K562 (cell line): ENCODE data around the gene PRKCB. TPM values are rescaled to one million over a fixed set of nuclear protein-coding genes. Genes with fewer than 3 reads are reported as not detected.
A peak's percentile ranks its signal among the peaks of the same experiment; 100 is the strongest.

Experiments used
- ATF7 ChIP-seq: fragments of 450-650 bp; IDR thresholded peaks from 2 replicates; pipeline ENCODE4 v1.7.1; 2014; ENCODE audit warnings: mild to moderate bottlenecking, moderate library complexity
- BCLAF1 ChIP-seq, 2 experiments: fragments of 450-650 bp in 1 of 2; IDR thresholded peaks; 2 replicates each; pipeline ENCODE4 v1.6.1; 2011 to 2017; ENCODE audit warnings: low read depth in 2 of 2, antibody characterized with exemption in 1 of 2, borderline replicate concordance in 1 of 2, low read length in 1 of 2, mild to moderate bottlenecking in 1 of 2, mixed read lengths in 1 of 2; ENCODE audit not compliant: control insufficient read depth in 1 of 2
- CEBPB ChIP-seq: fragments of 450-650 bp; IDR thresholded peaks from 2 replicates; pipeline ENCODE4 v1.6.1; 2016; ENCODE audit warnings: missing genetic modification characterization, missing compliant biosample characterization
- E2F3 ChIP-seq: fragments of 250-450 bp; sonication (Bioruptor Pico); IDR thresholded peaks from 2 replicates; pipeline ENCODE4 v1.4.0; 2020; ENCODE audit warnings: mild to moderate bottlenecking
- FOXM1 ChIP-seq, 2 experiments: fragments of 450-650 bp in 1 of 2; sonication (generic) in 1 of 2; formaldehyde crosslinking in 1 of 2; IDR thresholded peaks; 2 replicates each; pipeline versions ENCODE4 v1.6.1 to v1.9.0; 2017 to 2022; ENCODE audit warnings: low read depth in 2 of 2, mild to moderate bottlenecking in 2 of 2, missing genetic modification reagents in 1 of 2, moderate library complexity in 1 of 2
- GTF2B ChIP-seq: IDR thresholded peaks from 2 replicates; pipeline ENCODE4 v1.6.1; 2011; ENCODE audit not compliant: insufficient read length; ENCODE audit errors: extremely low read depth
- HDAC2 ChIP-seq: fragments of 450-650 bp; IDR thresholded peaks from 2 replicates; pipeline ENCODE4 v1.6.1; 2016; ENCODE audit warnings: mild to moderate bottlenecking
- HDGF ChIP-seq: fragments of 450-650 bp; IDR thresholded peaks from 2 replicates; pipeline ENCODE4 v1.6.1; 2016
- TSC22D4 ChIP-seq: fragments of 450-650 bp; IDR thresholded peaks from 2 replicates; pipeline ENCODE4 v1.6.1; 2016; ENCODE audit warnings: missing genetic modification characterization, missing biosample characterization, control low read depth
- polyA plus RNA-seq, 8 experiments: library from polyadenylated mRNA; depleted of rRNA in 4 of 8; stranded (reverse) in 5 of 8; unstranded in 3 of 8; fragments of >200 nt; fragmentation: Nextera tagmentation in 2 of 8; fragmentation: Illumina TruSeq in 1 of 8; extraction: Ambion mirVana in 2 of 8; extraction: Trizol in 1 of 8; gene quantifications; 2 replicates each; pipeline versions ENCODE4 v1.2.1 to v1.2.3, GENCODE V29; 2011 to 2014; ENCODE audit warnings: inconsistent platforms in 1 of 8, missing spikeins in 1 of 8
- total RNA-seq, 7 experiments: library from RNA; depleted of rRNA in 6 of 7; stranded (reverse); fragments of >200 nt in 6 of 7; fragmentation: Illumina TruSeq in 2 of 7; extraction: Trizol in 2 of 7; gene quantifications; 2 replicates each; pipeline versions ENCODE4 v1.2.1 to v1.2.3, GENCODE V29; 2011 to 2021; ENCODE audit warnings: low replicate concordance in 1 of 7
- TF ChIP-seq, protein P1 (sequence below), 2 experiments: IDR thresholded peaks; 2 replicates each; pipeline ENCODE4 v1.6.1; 2012; ENCODE audit warnings: improper control_type of control experiment in 2 of 2, low read depth in 2 of 2, low read length in 2 of 2, borderline replicate concordance in 1 of 2
- TF ChIP-seq, protein P2 (sequence below): sonication (generic); formaldehyde crosslinking; IDR thresholded peaks from 2 replicates; pipeline ENCODE4 v1.8.0; 2022; ENCODE audit warnings: mild to moderate bottlenecking, low read depth, missing genetic modification reagents

PRKCB gene
- total and polyA plus RNA-seq, 9 of the 15 experiments (the other 6 are each of a cell fraction or from before 2014, with no cell fraction given) = 49.9 to 276 (median 148) TPM

DNA sequence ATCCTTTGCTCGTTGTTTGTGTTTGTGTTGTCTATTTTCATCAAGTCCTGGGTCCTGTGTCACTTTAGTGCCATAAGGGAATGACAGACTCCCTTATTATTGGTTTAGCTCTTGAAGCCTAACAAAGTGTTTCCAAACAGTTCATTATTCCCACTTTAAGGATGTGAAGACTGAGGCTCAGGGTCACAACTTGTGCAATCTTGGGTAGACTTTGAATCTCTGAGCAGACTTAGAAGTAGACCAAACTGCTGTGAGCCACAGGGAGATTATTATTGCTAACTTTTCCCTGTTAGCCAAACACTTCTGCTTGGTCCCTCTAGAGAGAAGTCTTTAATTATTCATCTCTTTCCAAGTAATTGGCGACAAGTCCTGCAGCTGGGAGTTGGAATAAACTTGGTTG lies 31.8 kb downstream of the PRKCB start (continued):
- TF ChIP-seq ATF7 (no peak), BCLAF1 (IDR thresholded peaks at IDR 0.05; ENCODE audit: borderline replicate concordance in 1 of 2, control insufficient read depth in 1 of 2, low read depth in 2 of 2, low read length in 1 of 2) (no peak), GTF2B (no peak), CEBPB (0 out of 2 replicates have a peak, but pooled peaks have one; percentile 15), HDGF (no peak), FOXM1 (IDR thresholded peaks at IDR 0.05; ENCODE audit: low read depth) (no peak), FOXM1 (CRISPR knock-in tag; IDR thresholded peaks at IDR 0.05; ENCODE audit: low read depth) (no peak), TSC22D4 (no peak), E2F3 (CRISPR knock-in tag) (no peak), HDAC2 (peak; percentile 61; the same call in 1 of the 2 replicates)
- TF ChIP-seq, protein P1, sequence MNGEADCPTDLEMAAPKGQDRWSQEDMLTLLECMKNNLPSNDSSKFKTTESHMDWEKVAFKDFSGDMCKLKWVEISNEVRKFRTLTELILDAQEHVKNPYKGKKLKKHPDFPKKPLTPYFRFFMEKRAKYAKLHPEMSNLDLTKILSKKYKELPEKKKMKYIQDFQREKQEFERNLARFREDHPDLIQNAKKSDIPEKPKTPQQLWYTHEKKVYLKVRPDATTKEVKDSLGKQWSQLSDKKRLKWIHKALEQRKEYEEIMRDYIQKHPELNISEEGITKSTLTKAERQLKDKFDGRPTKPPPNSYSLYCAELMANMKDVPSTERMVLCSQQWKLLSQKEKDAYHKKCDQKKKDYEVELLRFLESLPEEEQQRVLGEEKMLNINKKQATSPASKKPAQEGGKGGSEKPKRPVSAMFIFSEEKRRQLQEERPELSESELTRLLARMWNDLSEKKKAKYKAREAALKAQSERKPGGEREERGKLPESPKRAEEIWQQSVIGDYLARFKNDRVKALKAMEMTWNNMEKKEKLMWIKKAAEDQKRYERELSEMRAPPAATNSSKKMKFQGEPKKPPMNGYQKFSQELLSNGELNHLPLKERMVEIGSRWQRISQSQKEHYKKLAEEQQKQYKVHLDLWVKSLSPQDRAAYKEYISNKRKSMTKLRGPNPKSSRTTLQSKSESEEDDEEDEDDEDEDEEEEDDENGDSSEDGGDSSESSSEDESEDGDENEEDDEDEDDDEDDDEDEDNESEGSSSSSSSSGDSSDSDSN (IDR thresholded peaks at IDR 0.05; ENCODE audit: borderline replicate concordance in 1 of 2, low read depth in 2 of 2, low read length in 2 of 2) = no peak
- TF ChIP-seq, protein P2, sequence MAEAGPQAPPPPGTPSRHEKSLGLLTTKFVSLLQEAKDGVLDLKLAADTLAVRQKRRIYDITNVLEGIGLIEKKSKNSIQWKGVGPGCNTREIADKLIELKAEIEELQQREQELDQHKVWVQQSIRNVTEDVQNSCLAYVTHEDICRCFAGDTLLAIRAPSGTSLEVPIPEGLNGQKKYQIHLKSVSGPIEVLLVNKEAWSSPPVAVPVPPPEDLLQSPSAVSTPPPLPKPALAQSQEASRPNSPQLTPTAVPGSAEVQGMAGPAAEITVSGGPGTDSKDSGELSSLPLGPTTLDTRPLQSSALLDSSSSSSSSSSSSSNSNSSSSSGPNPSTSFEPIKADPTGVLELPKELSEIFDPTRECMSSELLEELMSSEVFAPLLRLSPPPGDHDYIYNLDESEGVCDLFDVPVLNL (CRISPR knock-in tag) = no peak
